Activated naive CD8-positive, alpha-beta T cell treated with anti-CD3 and anti-CD28 coated beads, Interleukin-2, amount 50 U/mL, for 24 hours (primary cell): Measurements from ENCODE around the gene LCE7A.

Experiments
- ATAC-seq: fragments of 150-1000 bp; cut with Tn5 transposase; one replicate; pipeline ENCODE4 v1.10.0; 2021
- DNase-seq: peaks from one replicate; pipeline ENCODE4 v3.0.0; 2021
- H3K27ac Mint-ChIP-seq: one replicate; pipeline ENCODE4 v1.8.0; 2021; ENCODE audit warnings: mild to moderate bottlenecking, mixed read lengths
- H3K27me3 Mint-ChIP-seq: one replicate; pipeline ENCODE4 v1.8.0; 2021; ENCODE audit warnings: mixed read lengths
- H3K36me3 Mint-ChIP-seq: one replicate; pipeline ENCODE4 v1.8.0; 2021; ENCODE audit warnings: low read depth, mixed read lengths
- H3K4me1 Mint-ChIP-seq: one replicate; pipeline ENCODE4 v1.8.0; 2021; ENCODE audit warnings: mixed read lengths
- H3K4me3 Mint-ChIP-seq: one replicate; pipeline ENCODE4 v1.8.0; 2021; ENCODE audit warnings: mild to moderate bottlenecking, moderate library complexity, mixed read lengths
- H3K9me3 Mint-ChIP-seq: one replicate; pipeline ENCODE4 v1.8.0; 2021; ENCODE audit warnings: mixed read lengths

LCE7A gene

GRCh38 chr1:152888126-152888525 lies 28.3 kb downstream of the LCE7A start:
- Mint-ChIP-seq H3K36me3 (no peaks in the 10 kb centered on the region), H3K27ac (no peak overlapping the region), H3K4me3 (no peak overlapping the region), H3K9me3 (no peaks in the 10 kb centered on the region), H3K4me1 (no peaks in the 10 kb centered on the region), H3K27me3 (peaks cover 18% of the 10 kb centered on the region)
- ATAC-seq, result no peak
- no peak for DNase-seq

GRCh38 chr1:152899027-152899426 lies 39.2 kb downstream of the LCE7A start:
- ATAC-seq (no peak), DNase-seq (no peak)
- H3K9me3 Mint-ChIP-seq, result no peaks in the 10 kb centered on the region
- no peaks in the 10 kb centered on the region for H3K36me3 Mint-ChIP-seq
- peaks cover 36% of the 10 kb centered on the region for H3K27me3 Mint-ChIP-seq
- H3K4me1 Mint-ChIP-seq, result no peaks in the 10 kb centered on the region
- H3K4me3 Mint-ChIP-seq, result no peak overlapping the region
- H3K27ac Mint-ChIP-seq, result no peak overlapping the region

GRCh38 chr1:152899883-152900282 lies 40.1 kb downstream of the LCE7A start:
- H3K27me3 Mint-ChIP-seq, result peaks cover 32% of the 10 kb centered on the region
- no peak overlapping the region for H3K4me3 Mint-ChIP-seq
- H3K27ac Mint-ChIP-seq, result no peak overlapping the region
- no peaks in the 10 kb centered on the region for H3K36me3 Mint-ChIP-seq
- H3K9me3 Mint-ChIP-seq, result no peaks in the 10 kb centered on the region
- no peak for DNase-seq
- H3K4me1 Mint-ChIP-seq, result no peaks in the 10 kb centered on the region
- ATAC-seq, result no peak

GRCh38 chr1:152901631-152902030 lies 41.8 kb downstream of the LCE7A start:
- DNase-seq (no peak), ATAC-seq (no peak)
- peaks cover 32% of the 10 kb centered on the region for H3K27me3 Mint-ChIP-seq
- no peaks in the 10 kb centered on the region for H3K9me3 Mint-ChIP-seq
- H3K36me3 Mint-ChIP-seq, result no peaks in the 10 kb centered on the region
- no peak overlapping the region for H3K27ac Mint-ChIP-seq
- H3K4me1 Mint-ChIP-seq, result no peaks in the 10 kb centered on the region
- H3K4me3 Mint-ChIP-seq, result no peak overlapping the region

- Mint-ChIP-seq H3K9me3 (no peaks in the 10 kb centered on the region), H3K4me1 (no peaks in the 10 kb centered on the region), H3K36me3 (no peaks in the 10 kb centered on the region), H3K27me3 (peaks cover 30% of the 10 kb centered on the region), H3K4me3 (no peak overlapping the region), H3K27ac (no peak overlapping the region)
- ATAC-seq, result no peak
- no peak for DNase-seq
These were observed 42.8 kb downstream of the LCE7A start for GRCh38 chr1:152902636-152903035.

- DNase-seq (no peak), ATAC-seq (no peak)
- H3K9me3 Mint-ChIP-seq, result no peaks in the 10 kb centered on the region
- H3K4me1 Mint-ChIP-seq, result peaks cover 4% of the 10 kb centered on the region
- H3K36me3 Mint-ChIP-seq, result no peaks in the 10 kb centered on the region
- no peak overlapping the region for H3K4me3 Mint-ChIP-seq
- H3K27me3 Mint-ChIP-seq, result peaks cover 21% of the 10 kb centered on the region
- H3K27ac Mint-ChIP-seq, result no peak overlapping the region
These were observed 45.1 kb downstream of the LCE7A start for GRCh38 chr1:152904688-152905440.

GRCh38 chr1:152906023-152906565 lies 46.3 kb downstream of the LCE7A start:
- no peak overlapping the region for H3K4me3 Mint-ChIP-seq
- no peak for DNase-seq
- H3K36me3 Mint-ChIP-seq, result no peaks in the 10 kb centered on the region
- no peak for ATAC-seq
- H3K27ac Mint-ChIP-seq, result no peak overlapping the region
- H3K4me1 Mint-ChIP-seq, result peaks cover 4% of the 10 kb centered on the region
- peaks cover 17% of the 10 kb centered on the region for H3K27me3 Mint-ChIP-seq
- no peaks in the 10 kb centered on the region for H3K9me3 Mint-ChIP-seq

- Mint-ChIP-seq H3K9me3 (no peaks in the 10 kb centered on the region), H3K36me3 (no peaks in the 10 kb centered on the region), H3K27ac (peak within 1 kb of the TSS; percentile 9), H3K4me3 (no peak within 1 kb of the TSS), H3K4me1 (peaks cover 4% of the 10 kb centered on the region), H3K27me3 (peaks cover 20% of the 10 kb centered on the region)
- DNase-seq (no peak), ATAC-seq (peak; percentile 46)
These were observed 48.1 kb downstream of the LCE7A start, which contains the start of gene IVL for GRCh38 chr1:152907686-152908601. Gene IVL (plus strand): TSS chr1:152908546. CDS start chr1:152909798, 1,252 bp downstream.

GRCh38 chr1:152909206-152909605 lies 49.4 kb downstream of the LCE7A start:
- Mint-ChIP-seq H3K9me3 (no peaks in the 10 kb centered on the region), H3K36me3 (no peaks in the 10 kb centered on the region), H3K27ac (no peak overlapping the region), H3K4me1 (peaks cover 4% of the 10 kb centered on the region), H3K27me3 (peaks cover 20% of the 10 kb centered on the region), H3K4me3 (no peak overlapping the region)
- DNase-seq (no peak), ATAC-seq (no peak)
